Stimulated activated CD4-positive, alpha-beta T cell treated with anti-CD3 and anti-CD28 coated beads, Interleukin-4, amount 100 ng/mL, for 1 hour (primary cell): Measurements from ENCODE around the gene OCA2.

ENCODE experiments used
- DNase-seq: peaks from one replicate; pipeline ENCODE4 v3.0.0-alpha.2; 2020

The OCA2 gene

GRCh38 chr15:27834684-27835083, 264.4 kb downstream of the OCA2 start:
- no peak for DNase-seq

- DNase-seq = no peak
Measured at GRCh38 chr15:27833974-27834373, 265.1 kb downstream of the OCA2 start.

- DNase-seq = no peak
Measured at GRCh38 chr15:27833178-27833577, 265.9 kb downstream of the OCA2 start.

- DNase-seq = no peak
Measured at GRCh38 chr15:27832237-27832596, 266.9 kb downstream of the OCA2 start.

- no peak for DNase-seq
Measured at GRCh38 chr15:27831384-27832236, 267.5 kb downstream of the OCA2 start.

- DNase-seq = no peak
Measured at GRCh38 chr15:27828746-27829145, 270.4 kb downstream of the OCA2 start.

- no peak for DNase-seq
Measured at GRCh38 chr15:27826902-27827714, 272.0 kb downstream of the OCA2 start.

GRCh38 chr15:27826411-27826810, 272.7 kb downstream of the OCA2 start:
- DNase-seq = no peak

GRCh38 chr15:27824841-27825422, 274.2 kb downstream of the OCA2 start:
- DNase-seq = no peak

- DNase-seq = no peak
Measured at GRCh38 chr15:27821273-27821672, 277.8 kb downstream of the OCA2 start.

- DNase-seq = no peak
Measured at GRCh38 chr15:27820722-27821121, 278.4 kb downstream of the OCA2 start.

- DNase-seq = no peak
Measured at GRCh38 chr15:27820232-27820631, 278.9 kb downstream of the OCA2 start.

GRCh38 chr15:27817258-27817657, 281.9 kb downstream of the OCA2 start:
- no peak for DNase-seq

GRCh38 chr15:27816790-27817189, 282.3 kb downstream of the OCA2 start:
- no peak for DNase-seq

- DNase-seq = no peak
Measured at GRCh38 chr15:27815035-27815434, 284.1 kb downstream of the OCA2 start.

GRCh38 chr15:27813139-27813538, 286.0 kb downstream of the OCA2 start:
- no peak for DNase-seq

- no peak for DNase-seq
Measured at GRCh38 chr15:27808182-27808581, 290.9 kb downstream of the OCA2 start.

GRCh38 chr15:27807335-27807734, 291.8 kb downstream of the OCA2 start:
- DNase-seq = no peak

- DNase-seq = no peak
Measured at GRCh38 chr15:27806396-27806795, 292.7 kb downstream of the OCA2 start.

GRCh38 chr15:27805261-27806220, 293.6 kb downstream of the OCA2 start:
- no peak for DNase-seq

- DNase-seq = no peak
Measured at GRCh38 chr15:27804569-27805260, 294.4 kb downstream of the OCA2 start.

GRCh38 chr15:27798807-27799206, 300.3 kb downstream of the OCA2 start:
- no peak for DNase-seq
